HG03139 (cell line): ENCODE results near the gene DNAH3.
"Not testable (repeated sequence)": the region's sequence is repeated elsewhere in the genome, so short reads cannot be mapped to it uniquely, and the experiment has no call there.

Source experiments
- ATAC-seq: cut with Tn5 transposase; IDR thresholded peaks from one replicate; pipeline ENCODE4 v1.9.1; 2021; ENCODE audit not compliant: unreplicated experiment

The DNAH3 gene

DNA sequence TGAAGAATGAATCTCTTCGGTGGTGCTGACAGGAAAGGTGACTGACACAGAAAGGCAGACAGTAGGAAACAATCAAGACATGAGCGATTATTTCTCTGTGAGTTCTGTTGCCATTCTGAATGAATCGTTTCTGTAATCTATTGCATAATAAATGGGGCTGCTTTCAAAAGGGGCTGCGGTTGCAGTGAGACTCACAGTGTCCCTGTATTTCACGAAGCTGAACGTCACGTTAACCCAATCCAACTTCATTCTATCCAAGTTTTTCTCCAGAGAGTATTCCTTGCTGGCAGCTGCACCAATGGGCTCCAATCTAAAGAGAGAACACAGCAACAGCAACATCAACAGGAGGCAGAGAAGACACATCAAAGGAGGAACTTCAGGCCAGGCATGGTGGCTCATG is 75.4 kb downstream of the DNAH3 start:
- no peak for ATAC-seq

DNA sequence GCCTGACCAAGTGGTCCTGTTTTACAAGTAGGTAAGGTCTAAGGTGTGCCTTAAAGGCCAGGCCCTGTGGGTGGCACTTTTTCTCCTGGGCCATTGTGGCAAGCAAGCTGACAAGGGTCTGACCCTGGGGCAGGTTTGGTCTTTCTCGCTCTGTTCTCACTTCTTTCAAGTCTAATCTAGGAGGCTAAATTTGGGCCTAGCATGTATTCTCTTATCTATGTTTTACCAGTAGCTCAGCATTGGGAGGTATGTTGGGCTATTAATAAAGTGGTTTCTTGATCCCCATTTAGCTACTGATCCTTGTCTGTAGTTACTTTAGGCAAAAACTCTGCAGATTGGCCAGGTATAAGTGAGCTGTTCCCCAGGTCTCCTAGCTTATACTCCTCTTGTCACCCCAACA is 77.7 kb downstream of the DNAH3 start:
- ATAC-seq = no peak

DNA sequence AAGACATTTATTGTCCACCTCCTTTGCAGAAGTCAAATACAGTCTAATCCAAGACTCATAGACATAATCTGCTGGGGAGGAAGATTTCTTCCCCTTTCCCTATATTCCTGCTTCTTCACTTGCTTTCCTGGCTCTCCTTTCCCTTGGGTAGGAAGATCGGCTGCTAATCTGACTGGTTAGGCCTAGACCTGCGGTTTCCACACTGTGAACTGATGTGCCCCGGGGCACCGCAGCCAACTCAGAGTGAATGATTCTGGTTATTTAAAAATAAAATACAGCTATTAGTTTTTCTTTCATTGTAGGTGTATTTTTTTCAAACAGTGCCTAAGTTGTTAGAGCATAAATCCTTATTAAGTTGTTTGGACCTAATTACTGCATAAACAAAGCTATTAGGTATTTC is 78.9 kb downstream of the DNAH3 start:
- ATAC-seq = no peak

DNA sequence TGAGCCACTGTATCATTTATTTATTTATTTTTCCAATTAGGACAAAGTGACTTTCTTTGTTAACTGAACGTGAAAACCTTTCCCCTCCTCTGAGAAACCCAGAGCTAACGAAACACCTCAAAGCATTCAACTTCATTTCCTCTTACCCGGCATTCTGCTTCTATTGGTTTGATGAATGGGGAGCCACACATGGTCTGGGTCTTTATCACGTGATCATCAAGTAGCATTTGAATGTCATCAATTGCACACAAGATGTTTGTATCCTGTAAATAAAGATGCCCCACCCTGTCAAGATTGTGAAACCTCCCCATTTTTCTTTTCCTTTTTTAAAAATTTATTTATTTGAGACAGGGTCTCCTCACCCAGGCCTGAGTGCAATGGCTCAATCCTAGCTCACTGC is 80.1 kb downstream of the DNAH3 start:
- no peak for ATAC-seq

DNA sequence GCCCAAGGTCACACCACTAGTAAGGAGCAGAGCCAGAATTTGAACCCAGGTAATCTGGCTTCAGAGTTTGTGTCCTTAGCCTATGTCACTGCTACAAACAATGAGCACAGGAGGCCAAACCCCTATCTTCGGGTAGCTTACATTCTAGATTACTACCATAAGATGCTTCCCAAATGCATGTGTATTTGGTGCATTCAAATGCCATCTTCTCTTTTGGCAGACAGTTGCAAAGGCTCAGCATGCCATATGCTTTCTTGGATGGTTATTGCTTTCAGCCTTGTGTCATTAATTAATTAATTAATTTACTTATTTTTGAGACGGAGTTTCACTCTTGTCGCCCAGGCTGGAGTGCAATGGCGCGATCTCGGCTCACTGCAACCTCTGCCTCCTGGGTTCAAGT is 80.7 kb downstream of the DNAH3 start:
- ATAC-seq = no peak

DNA sequence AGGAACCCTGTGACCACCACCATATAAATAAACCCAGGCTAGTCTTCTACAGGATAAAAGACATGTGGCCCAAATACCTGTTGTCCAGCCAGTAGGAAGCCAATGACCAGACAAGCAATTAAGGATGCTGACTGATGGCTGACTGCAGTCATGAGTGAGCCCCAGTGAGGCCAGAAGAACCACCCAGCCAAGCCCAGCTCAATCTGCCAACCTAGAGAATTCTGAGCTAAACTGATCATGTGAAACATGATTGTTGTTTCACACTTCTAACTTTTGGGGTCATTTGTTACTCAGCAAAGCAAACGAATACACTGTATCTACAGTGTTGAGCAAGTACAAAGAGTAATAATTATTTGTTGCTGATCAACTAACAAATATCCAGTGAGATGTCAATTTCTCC is 86.4 kb downstream of the DNAH3 start:
- no peak for ATAC-seq

DNA sequence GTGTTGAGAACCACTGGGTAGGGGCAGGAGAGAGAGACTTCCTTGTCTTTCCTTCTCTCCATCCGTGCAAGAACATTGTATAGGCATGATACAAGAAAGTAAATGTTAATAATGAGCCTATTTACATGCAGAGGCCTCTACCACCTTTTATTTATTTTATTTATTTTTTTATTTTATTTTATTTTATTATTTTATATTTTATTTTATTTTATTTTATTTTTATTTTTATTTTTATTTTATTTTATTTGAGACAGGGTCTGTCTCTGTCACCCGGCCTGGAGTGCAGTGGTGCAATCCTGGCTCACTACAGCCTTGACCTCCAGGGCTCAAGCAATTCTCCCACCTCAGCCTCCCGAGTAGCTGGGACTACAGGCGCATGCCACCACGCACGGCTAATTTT is 87.3 kb downstream of the DNAH3 start:
- not testable (repeated sequence) for ATAC-seq

DNA sequence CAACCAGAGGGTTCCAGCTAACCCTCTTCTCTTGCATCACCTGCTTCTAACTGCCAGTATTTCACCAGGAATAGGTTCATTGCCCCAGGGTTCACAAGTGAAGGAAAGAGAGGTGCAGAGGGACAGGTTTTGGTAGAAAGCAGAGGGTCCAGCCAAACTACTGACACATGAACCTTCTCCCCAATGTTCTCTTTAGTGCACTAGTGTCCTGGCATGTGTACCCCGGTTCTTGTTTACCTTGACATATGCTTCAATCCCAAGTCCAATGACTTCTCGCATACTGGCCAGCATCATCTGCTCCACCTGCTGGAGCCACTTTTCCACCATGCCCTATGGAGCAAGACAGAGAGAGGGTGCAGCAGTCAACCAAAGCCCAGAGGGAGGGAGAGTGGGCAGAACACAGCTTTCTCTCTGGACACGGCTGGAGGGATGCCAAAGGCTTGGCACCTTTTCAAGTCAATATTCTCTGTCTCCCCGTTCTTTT is 90.6 kb downstream of the DNAH3 start:
- ATAC-seq = no peak

DNA sequence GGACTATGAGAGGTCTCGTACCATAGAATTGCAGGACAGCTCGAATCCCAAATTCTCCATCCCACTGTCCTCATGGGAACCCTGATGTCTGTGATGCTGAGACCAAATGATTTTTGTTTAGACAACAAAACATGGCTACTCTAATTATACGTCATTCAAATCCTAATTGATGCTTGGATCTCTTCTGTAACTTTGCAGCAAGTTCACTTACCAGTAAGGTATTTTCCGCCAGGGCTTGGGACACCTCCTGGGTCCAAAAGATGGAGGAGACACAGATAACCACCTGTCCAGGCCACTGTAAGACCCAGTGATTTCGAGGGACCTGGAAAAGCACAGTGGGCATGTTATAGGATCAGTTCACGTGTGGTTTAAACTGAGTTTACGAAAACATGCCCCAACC is 92.8 kb downstream of the DNAH3 start:
- no peak for ATAC-seq

DNA sequence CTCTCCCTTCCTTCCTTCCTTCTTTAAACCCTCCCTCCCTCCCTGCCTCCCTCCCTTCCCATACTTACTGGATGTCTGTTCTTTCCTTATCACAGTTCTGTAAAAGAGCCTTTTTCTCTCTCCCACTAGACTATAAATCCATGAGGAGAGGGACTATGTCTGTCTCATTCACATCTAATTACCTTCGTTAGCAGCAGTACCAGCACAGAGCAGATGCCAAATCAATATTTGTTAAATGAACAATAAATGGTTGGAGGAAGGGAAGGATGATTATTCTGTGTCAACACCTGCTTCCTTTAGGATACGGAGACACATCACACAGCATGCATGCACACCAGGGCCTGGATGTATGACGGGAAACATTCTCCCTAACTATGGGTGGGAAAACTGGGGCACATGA is 94.2 kb downstream of the DNAH3 start:
- ATAC-seq = no peak

DNA sequence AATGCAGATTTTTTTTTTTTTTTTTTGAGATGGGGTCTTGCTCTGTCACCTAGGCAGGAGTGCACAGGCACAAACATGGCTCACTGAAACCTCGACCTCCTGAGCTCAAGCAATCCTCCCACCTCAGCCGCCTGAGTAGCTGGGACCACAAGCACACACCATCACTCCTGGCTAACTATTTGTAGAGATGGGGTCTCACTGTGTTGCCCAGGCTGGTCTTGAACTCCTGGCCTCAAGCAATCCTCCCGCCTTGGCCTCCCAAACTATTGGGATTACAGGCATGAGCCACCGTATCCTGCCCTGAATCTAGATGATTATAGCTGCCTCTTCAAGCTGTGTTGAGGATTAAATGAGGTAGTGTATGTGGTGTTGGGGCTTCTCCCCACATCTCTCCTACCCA is 94.9 kb downstream of the DNAH3 start:
- ATAC-seq = not testable (repeated sequence)

DNA sequence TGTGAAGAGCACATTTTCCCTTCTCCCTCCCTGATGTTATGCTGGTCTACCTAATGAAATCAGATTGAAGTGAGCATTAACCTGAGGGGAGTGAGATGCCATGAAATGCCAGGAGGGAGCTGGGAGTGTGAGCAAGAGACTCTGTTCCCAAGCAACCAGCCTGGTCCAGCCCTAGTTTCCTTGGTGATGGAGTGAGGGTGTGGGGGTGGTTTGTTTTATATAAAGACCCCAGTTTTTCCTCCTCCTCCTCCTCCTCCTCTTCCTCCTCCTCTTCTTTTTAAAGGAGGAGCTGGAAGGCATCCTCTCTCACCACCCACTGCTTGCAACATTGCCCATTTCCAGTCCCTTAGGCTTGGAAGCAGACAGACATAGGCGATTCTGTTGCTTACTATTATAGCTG is 97.1 kb downstream of the DNAH3 start:
- no peak for ATAC-seq

DNA sequence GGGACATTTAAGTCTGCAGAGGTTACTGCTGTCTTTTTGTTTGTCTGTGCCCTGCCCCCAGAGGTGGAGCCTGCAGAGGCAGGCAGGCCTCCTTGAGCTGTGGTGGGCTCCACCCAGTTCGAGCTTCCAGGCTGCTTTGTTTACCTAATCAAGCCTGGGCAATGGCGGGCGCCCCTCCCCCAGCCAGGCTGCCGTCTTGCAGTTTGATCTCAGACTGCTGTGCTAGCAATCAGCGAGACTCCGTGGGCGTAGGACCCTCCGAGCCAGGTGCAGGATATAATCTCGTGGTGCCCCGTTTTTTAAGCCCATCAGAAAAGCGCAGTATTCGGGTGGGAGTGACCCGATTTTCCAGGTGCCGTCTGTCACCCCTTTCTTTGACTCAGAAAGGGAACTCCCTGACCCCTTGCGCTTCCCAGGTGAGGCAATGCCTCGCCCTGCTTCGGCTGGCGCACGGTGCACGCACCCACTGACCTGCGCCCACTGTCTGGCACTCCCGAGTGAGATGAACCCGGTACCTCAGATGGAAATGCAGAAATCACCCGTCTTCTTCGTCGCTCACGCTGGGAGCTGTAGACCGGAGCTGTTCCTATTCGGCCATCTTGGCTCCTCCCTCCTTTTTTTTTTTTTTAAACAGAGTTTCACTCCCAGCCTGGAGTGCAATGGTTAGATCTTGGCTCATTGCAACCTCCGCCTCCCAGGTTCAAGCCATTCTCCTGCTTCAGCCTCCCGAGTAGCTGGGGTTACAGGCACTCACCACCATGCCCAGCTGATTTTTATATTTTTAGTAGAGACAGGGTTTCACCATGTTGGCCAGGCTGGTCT is 102.3 kb downstream of the DNAH3 start:
- ATAC-seq = not testable (repeated sequence)

DNA sequence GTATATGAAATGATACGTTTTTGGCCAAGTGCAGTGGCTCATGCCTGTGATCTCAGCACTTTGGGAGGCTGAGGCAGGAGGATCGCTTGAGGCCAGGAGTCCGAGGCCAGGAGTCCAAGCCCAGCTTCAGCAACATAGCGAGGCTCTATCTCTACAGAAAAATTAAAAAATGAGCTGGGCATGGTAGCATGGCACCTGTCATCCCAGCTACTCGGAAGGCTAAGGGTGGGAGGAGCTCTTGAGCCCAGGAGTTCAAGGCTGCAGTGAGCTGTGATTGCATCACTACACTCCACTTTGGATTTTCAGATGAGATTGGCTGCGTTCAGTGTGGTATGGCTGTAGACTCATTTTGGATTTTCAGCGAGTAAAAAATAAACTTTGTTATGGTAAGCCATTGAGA is 112.4 kb downstream of the DNAH3 start:
- ATAC-seq = no peak

DNA sequence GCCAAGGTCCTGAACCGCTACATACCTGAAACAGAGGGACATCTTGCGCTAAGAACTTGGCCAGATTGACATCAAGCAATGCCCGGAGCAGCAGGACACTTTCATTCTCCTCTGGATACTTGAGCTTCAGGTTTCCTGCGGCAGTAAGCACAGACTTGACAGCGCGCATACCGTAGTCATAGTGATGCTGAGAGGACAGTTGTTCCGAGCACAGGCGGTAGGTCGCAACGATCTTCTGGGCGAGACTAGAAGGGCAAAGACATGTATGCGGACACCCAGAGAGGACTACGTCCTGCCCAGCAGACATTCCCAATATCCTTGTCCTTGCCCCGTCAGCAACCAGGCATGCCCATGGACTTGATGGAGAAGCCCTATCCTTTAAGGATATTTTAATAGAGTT is 112.9 kb downstream of the DNAH3 start:
- ATAC-seq = no peak

DNA sequence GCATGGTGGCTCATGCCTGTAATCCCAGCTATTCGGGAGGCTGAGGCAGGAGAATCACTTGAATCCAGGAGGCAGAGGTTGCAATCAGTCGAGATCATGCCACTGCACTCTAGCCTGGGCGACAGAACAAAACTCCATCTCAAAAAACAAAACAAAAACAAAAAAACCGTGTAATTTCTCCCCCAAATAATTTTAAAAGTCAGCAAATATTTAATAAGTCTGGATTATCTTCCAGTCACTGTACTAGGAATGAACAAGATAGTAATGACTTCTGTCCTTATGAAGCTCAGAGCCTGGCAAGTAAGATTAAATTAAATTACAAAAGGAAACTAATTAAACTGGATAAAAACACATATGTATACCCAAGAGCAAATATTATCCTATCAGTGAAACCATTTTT is 113.5 kb downstream of the DNAH3 start:
- ATAC-seq = no peak

DNA sequence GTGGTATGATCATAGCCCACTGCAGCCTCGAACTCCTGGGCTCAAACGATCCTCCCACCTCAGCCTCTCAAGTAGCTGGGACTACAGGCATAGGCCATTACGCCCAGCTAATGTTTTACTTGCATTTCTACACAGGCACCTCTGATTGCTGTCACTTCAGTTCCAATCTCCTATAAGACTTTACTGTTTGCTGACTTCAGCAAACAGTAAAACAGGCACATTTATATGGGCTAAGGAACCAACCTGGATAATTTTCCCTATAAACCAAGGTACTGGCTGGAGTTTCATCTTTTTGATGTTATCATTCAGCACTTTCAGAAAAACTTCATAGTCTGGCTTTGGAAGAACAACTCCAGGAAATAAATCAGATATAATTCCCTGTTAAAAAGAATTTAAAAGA is 114.2 kb downstream of the DNAH3 start:
- ATAC-seq = no peak

DNA sequence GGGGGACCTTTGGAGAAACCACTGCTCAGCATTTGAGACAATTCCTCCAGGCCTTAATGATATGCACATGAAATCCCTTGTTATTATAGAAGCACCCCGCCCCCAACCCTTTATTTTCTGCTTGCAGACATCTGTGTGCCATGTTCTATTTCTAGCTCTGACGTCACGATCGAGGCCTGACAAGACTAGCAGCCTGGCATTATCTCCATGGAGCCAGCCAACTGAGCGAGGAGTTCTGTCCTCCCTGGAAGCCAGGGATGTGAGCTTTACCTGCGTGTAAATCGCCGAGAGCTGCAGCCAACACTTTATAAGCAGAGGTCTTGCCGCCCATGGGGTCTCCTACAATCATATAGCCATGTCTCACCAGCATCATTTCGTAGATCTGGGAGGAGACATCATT is 116.9 kb downstream of the DNAH3 start:
- ATAC-seq = no peak

DNA sequence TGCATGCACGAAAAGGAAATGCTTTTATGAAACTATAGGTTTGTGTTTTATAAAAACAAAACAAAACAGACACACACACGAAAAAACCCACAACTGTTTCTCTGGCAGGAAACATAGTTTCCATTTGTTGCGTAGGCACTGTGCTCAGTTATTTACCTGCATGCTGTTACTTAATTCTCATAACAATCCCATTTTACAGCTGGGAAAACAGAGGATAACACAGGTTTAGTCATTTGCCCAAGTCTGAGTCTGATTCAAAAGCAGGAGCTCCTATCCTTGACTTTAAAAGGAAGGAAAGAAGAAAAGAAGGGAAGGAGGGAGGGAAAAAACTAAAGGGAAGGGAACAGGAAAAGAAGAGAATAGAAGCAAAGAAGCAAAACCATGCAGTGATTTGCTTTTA is 117.4 kb downstream of the DNAH3 start:
- ATAC-seq = no peak

DNA sequence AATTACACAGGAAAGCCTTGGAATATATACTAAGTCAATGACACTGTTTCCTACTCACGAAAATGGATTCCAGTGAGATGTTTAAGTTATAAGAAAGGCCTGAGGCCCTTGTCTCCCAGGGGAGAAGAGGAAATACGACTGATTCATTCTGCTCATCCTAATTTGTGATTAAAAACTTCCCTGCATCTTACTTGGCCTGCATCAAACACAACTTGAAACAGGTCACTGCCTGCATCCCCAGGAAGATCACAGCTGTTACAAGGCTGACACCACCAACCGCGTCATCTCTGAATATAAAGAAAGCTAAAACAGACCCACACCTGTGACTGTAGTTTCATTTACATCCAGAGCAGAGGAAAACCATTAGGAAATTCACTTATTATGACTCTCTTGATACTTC is 121.9 kb downstream of the DNAH3 start:
- no peak for ATAC-seq

DNA sequence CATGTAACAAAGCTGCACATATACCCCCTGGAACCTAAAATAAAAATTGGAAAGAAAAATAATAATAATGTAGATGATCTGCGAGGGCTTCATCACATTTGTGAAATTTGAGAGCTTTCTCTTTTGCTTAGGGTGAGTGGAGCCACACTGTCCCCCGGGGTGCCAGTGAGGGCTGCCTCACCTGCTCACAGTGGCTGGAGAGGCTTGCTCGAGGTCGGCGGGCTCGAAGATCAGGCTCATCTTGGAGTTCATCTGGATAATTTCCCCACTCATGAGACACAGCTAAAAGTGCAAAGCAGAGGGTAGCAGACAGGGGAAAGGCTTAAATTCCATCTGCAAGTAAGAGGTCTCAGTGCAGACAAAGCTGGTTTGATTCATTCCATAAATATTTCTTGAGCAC is 123.8 kb downstream of the DNAH3 start:
- no peak for ATAC-seq

DNA sequence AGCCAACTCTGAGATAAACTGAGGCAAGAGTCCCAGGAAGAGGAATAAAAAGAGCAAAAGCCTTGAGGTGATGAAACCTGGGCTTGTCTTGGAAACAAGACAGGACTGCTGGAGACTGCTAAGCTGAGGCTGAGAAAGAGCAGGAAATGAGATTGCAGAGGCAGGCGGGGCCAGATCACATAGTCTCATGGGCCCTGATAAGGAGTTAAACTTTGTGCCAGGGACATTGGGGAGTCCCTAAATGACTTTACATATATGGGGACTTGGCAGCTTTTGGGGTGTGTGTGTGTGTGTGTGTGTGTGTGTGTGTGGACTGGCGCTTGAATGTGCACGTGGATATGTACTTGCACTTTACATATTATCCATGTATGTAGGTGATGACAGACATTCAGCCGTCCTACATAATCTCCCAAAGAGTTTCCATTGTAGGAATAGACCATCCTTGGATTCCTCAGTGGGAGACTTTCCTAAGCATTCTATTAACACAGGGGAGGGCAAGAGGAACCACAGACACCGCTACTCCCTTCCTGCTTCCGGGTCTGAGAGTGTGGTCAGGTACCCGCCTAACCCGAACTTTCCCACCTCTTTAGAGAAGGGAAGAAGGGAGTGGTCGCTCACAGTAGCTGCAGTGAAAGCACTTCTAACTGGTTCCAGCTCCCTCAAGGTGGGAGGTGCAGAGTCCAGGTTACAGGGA is 127.0 kb downstream of the DNAH3 start:
- ATAC-seq = no peak

DNA sequence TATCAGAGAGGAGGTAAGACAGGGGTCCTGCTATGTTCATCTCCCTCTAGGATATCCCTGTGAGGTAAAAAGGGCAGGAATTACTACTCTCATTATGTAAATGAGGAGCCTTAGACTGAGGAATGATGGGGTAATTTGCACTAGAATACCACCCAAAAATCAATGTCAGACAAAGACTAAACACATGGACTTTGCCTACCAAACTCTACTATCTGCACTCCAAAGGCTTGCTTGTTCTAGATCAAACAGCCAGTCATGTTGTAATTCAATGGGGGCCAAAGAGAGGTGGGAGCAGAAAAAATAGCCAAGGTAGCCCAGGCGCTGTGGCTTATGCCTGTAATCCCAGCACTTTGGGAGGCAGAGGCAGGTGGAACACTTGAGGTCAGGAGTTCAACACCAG is 129.3 kb downstream of the DNAH3 start:
- ATAC-seq = no peak
